HG03521 (cell line): Measurements from ENCODE around the gene NEMP2.

ENCODE experiments used
- ATAC-seq: cut with Tn5 transposase; IDR thresholded peaks from one replicate; pipeline ENCODE4 v1.9.1; 2021; ENCODE audit warnings: mild to moderate bottlenecking, moderate library complexity; ENCODE audit not compliant: unreplicated experiment

Gene NEMP2, protein sequence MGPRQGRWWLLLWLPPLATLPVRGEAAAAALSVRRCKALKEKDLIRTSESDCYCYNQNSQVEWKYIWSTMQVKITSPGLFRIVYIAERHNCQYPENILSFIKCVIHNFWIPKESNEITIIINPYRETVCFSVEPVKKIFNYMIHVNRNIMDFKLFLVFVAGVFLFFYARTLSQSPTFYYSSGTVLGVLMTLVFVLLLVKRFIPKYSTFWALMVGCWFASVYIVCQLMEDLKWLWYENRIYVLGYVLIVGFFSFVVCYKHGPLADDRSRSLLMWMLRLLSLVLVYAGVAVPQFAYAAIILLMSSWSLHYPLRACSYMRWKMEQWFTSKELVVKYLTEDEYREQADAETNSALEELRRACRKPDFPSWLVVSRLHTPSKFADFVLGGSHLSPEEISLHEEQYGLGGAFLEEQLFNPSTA

DNA sequence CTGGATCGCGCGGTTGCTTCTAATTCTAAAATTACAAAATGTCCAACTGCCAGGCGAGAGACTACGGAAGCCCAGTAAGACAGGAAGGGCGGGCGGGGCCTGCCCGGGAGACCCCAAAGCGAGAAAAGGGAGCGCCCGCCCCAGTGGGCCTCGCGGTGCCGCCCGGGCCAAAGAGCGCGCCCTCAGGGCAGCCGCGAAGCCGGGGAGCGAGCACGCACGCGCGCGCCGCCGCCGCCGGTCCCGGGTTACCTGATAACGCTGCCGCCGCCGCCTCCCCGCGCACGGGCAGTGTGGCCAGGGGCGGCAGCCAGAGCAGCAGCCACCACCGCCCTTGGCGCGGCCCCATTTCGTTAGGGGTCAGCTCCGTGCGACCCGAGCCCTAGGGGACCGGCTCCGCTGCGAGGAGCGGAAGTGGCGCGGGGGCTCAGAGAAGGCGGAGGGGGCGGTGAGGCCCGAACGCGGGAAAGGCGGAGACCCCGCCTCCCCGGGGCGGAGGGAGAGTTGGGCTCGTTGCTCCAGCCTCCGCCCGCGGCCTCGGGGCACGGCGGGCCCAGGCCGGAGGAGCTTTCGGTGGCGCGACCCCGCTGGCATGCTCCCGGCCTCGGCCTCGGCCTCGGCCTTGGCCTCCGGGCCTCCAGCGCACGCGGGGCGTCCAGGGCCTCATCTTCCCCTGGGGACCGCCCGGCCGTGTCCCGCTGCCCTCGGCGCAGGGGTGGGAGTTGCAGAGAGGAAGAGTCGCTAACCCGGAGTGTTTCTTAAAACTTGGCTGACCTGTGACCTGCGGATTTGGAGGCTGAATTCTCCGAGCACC is at the start of gene NEMP2:
NEMP2 (minus strand) TSS at position 413 of the 811 bp plus-strand sequence; CDS start at position 346, 67 bp downstream.
- peak; percentile 68 for ATAC-seq

DNA sequence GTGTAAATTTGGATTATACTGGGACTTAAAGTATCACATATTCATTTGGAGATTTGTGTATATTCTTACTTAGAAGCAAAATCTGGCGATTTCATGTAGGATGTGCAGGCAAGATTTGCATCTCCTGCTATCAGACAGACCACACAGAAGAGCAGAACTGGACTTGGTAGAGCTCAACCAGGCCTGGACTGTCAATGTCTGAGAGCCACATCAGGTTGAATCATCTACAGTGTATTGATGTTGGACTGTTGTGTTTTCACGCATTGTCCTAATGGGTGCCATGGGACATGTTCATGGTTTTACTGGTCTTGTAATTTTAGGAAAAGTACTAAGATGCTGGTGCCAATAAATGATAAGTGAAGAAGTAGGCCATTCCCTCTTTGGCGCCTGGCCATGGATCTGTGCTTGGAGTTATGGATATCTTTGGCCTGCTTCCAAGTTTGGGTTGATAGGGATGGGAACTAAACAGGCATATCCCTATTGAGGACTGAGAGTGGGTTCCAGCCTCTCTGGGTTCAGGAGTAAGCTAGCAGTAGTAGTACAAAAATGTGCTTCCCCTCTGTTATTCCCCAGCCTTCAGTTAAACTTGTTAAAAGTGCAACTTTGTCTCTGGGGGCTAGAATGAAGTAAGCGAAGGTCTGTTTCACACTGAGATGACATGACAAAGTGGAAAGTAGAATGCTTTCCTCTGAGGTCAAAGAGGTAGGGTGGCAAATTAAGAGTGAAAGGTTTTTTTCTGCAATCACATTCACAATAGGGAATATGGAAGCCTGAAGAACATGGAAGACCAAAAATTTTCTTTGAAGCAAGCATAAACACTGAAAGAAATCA is 49.2 kb upstream of the NEMP2 start:
- ATAC-seq, result peak; percentile 52

DNA sequence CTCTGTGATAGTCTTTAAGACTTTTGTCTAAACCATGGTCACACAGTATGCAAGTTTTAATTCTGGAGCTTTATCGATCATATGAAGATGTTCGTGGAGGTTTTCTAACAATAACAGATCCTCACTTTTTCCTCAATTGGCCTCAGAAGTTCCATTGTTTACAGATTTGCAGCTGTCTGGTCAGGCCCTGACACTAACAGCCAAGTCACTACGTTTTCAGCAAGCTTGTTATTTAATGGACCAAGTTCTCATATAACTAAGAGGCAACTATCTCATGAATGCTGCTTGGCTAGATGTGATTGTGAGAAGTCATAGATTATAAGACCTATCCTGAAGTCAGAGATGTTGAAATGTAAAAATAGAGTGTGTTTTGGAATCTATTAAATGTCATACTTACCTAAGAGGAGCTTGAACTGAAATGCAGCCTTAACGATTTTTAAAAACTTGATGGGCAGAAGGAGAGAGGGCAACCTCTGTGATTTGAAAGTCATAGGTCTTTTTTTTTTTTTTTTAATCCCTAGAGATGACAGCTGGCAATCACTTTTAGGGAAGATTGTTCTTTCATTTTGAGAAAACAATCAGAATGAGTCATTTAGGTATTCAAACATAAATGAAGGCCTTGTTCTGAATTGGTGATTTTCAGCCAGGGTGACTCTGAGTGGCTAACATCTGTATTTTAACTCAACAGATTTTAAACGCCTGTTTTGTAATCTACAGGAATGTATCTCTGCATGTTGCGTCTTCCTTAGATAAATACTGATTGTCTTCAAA is 48.4 kb upstream of the NEMP2 start:
- ATAC-seq, result peak; percentile 33

DNA sequence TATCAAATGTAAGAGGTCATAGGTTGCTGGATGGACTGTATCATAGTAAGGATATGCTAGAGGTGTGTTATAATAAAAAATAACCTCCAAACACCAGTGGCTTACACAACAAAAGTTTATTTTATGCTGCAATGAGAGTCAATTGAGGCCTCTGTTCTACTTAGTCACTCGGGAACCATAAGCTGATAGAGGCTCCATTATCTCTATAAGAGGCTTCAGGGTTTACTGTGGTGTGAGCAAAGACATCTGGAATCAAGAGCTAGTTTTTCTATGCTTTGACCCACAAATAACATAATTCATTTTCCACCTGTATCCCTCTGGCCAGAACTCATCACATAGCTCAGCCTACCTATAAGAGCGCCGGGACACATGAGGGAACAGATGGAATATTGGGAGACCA is 47.5 kb upstream of the NEMP2 start:
- ATAC-seq, result no peak

DNA sequence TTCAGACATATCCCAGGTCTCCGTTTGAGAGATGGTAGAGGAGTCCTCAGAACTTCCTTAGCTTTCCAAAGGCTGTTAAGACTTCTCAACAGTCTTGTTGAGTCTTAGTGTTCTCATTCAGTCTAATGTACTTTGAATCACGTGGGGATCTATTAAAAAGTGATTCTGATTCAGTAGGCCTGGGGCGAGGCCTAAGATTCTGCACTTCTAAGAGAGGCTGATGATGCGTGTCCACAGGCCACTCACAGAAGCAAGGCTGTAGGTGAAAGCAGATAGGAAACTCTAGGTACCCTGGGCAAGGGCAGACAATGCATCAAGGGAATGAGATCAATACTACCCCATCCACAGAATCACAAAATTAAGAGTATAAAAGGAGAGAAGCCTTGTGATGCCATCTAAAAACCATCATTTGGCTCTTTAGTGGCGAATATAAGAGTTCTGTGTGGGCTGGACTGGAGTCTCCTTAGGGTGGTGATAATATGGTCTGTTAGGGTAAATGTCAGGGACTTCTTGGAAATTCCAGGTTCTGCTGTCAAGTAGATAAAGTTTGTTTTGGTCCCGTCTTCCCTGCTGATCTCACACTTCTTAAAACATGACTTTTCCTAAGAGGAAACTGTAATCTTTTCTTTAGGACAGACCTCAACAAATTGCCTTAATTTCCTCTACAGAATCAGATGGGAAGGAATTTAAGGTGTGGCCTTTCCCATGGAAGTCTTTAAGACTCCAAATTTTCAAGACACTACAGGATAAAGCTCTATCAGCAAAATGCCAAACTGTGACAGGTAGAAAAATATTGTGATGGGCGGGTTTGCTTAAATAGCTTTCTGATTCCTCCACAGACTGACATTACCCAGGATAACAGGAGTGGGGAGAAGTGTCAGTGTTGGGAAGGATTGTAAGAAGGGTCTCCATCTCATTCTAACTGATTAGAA is 45.7 kb upstream of the NEMP2 start:
- no peak for ATAC-seq

DNA sequence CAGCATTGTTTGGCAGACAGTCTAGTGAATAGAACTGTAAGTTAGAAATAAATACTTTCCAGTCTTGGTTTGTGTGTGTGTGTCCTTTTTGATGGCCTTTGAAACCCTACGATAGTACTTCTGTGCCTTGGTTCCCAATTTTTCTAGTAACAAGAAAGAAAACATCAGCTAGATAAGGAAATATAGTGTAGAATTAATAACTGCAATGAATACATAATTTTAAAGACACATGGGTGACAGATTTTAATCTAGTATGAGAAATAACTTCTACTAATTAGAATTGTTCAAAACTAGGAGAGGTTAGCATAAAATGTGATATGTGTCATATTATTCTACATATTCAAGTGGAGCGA is 44.5 kb upstream of the NEMP2 start:
- no peak for ATAC-seq

DNA sequence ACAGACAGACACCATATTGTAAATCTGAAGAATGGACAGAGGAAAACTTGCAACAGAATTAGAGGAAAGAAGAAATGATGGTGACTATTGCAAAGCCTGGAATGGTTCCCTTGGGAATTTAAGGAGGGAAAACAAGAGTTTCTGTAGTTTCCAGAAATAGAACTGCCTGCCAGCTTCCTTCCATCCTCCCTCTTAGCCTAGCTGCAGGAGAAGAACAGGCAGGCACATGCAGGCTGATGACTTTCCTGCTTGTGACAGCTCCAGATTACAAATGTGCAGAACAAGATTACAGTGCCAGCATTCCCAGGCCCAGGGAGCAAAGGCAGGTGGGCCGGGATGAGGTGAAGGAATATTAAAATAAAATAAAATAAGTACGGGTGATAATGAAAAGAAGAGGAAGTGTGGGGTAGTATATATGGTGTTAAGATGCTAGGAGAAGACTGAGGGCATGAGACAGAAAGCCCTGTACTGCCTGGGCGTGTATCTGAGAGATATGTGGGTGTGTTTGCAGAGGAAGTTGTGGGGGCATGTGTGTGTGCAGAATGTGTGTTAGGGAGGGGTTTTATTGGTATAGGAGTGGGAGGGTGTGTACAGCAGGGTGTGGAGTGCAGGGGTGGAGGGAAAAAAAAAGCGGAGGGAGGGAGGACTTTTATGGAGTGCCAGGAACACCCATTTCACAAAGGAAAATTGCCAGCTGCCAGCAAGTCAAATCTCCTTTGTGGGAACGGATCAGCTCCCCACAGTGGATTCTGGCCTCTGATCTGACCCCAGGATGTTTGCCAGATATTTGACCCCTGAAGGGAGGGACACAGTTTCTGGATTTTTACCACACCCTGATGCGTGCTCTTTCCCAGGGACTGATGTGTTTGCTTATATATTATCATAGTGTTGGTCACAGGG is 43.9 kb upstream of the NEMP2 start:
- no peak for ATAC-seq

DNA sequence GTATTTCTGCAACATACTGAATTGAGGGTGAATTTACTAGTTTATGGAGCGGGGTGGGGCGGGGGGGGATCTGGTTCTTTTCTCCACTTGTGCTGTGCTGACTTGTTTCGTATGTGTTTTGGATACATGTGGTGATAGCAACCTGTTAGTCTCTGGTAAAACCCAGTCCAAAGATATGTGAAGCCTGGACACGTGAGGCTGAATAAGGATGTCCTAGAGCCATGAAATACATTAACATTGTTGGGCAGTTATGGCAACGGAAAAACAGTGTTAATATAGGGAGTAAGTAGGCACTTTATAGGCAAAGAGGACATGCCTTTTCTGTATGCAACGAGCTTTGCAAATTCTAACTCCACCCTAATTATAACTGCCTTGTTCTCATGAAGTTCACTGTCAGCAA is 42.1 kb upstream of the NEMP2 start:
- ATAC-seq, result no peak

DNA sequence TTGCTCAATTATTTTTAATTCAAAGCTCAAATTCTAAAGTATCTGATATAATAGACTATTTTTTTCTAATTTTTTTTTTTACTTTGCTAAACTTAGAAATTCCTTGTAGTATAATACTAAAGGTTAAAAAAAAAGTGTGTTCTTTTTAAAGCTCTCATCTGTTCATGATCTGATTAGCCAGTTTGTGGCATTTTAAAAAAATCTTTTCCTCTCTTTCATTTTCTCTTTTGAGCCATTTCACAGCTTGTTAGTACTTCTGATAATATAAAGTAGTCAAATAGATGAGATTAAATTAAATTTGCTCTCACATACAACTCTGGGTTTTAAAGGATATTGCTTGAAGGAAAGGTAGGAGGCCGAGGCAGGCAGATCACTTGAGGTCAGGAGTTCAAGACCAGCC is 40.7 kb upstream of the NEMP2 start:
- ATAC-seq, result no peak

DNA sequence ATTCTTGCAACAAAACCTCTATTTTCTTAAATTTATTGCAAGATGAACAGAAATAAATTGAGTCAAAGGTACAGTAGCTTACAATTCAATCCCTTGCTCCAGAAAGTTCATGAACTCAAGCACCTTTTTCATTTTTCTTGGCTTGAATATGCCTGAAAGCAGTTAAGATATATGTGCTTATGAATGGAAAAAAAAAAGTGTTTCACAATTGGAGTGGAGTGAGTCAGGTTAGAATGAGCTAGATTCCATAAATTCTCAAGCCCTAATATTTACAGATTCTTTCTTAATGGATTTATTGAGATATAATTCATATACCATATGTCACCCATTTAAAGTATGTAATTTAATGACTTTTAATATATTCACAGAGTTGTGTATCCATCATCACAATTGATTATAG is 39.6 kb upstream of the NEMP2 start:
- no peak for ATAC-seq

DNA sequence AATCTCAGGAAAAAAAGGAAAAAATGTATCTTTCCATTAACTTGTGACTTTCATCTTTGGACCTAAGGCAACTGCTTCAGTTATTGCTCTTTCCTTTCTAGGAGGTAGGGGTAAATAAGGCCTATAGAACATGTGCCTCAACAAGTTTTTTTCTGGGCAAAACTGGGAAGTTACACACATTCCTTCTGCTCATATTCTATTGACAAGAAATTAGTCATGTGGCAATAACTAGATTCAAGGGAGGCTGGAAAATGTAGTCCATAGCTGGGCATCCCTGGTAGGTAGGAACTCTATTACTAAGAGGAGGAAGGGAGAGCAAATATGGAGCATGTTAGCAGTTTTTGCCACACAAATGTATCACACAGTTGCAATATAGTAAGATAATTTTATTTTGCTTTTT is 37.7 kb upstream of the NEMP2 start:
- no peak for ATAC-seq

DNA sequence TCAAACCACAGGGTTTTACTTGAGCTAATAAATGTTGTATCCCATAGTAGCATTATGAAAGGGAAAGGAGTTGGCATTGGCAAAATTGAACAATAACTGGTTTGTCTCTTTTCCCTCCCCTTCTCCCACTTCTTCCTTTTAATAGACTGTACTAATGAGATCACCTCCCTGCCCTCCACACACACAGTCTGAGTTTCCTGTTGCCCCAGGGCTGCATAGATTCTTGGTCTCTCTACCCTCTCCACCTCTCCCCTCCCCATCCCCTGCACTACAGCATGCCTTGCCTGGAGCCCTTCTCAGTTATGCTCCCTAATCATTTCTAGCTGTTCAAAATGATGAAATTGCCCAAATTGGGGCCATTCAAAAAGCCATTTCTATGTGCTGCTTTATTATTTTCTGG is 37.2 kb upstream of the NEMP2 start:
- ATAC-seq, result no peak

DNA sequence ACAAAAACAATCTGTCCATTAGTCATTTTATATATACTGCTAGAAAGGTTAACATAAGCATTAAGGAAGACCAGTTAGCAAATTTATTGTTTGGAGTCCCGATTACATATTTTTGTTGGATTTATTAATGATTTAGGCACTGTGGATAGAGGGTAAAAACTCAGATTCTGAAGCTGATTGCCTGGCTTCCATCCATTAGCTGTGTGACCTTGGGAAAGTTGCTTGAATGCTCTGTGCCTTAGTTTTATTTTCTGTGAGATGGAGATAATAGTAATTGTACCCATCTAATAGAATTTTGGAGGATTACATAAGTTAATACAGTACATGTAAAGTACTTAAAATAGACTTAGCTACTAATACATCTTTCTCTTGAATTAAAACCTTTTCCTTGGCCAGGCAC is 36.3 kb upstream of the NEMP2 start:
- ATAC-seq, result no peak

DNA sequence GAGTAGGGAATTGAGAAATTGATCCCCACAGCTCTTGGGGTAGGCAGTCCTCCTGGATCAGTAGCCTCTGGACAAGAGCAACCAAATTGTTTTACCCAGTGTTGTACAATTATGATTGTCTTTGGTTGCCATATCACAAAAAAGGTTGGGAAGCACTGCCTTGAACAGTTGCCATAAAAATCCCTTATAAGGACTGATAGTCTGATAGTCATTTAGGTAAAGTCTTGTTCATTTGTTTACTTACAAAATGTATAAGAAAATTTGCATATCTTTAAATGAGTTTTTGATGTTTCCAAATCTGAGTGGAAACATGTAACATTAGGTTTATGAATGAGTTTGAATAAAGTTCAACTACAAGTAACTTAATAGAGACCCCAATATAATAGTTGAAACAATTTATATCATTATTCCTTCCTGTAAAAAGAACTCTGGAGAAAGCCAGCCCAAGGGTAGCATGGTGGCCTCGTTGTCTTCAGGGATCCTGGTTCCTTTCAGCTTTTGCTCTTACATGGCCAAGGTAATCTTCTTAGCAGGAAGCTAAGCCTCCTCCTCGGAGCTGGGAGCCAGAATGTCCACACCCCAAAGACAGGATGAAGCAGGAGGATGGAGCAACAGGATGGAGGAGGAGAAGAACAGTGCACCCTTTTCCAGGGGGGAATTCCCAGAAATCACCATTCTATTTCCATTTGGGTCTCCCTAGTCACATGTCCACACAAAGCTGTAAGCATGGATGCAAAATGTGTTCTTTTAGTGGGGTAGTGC is 35.7 kb upstream of the NEMP2 start:
- ATAC-seq, result no peak

DNA sequence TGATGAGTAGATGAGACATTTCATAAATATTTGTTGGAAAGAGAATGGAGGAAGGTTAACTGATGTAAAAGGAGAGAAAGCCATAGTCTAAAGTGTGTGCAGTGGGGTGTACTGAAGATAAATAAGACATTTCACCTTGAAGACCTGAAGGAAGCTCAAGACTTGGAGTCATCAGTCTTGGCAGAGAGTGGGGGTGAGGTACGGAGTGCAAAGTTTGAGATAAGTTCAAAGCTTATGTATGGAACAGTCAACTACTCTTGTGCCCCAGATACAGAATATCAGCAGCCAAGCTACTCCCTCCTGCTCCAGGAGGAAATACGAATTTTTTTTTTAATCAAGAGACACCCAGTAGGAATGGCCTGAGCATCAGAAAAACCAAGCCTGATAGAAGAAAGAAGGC is 30.3 kb upstream of the NEMP2 start:
- no peak for ATAC-seq

DNA sequence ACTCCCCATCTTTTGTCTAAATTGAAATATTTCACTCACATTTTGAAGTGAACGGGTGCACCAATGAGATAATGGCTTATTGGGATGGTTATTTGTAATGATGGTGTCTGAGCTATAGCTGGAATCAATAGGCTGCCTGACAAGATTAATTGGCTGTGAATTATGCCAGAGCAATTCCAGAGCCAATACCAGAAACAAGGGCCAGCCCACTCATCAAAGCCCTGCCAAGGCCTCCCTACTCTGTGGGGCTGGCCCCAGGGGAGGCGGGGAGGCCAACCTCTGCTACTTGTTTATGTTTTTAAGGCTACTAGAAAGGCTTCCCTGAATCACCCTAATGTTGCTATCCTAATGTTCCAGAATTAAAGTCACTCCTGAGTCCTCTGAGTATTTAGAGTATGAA is 29.1 kb upstream of the NEMP2 start:
- ATAC-seq, result no peak

DNA sequence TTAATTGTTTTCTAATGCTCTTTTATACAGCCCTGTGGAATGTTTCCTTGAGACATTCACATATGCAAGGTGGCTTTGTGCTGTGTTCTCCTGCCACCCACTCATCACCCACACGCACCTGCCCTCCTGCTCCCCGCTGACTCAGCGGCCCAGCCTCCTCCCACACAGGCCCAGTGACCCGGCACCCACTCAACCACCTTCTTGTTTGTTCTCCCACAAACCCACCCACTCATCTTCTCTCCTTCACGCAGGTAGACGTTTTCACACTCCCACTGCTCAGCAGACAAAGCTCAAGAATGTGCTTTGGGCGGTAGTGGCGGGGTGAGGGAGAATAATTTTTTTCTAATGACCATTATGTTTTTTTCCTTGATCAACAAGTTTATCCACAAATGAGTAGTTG is 28.6 kb upstream of the NEMP2 start:
- no peak for ATAC-seq

DNA sequence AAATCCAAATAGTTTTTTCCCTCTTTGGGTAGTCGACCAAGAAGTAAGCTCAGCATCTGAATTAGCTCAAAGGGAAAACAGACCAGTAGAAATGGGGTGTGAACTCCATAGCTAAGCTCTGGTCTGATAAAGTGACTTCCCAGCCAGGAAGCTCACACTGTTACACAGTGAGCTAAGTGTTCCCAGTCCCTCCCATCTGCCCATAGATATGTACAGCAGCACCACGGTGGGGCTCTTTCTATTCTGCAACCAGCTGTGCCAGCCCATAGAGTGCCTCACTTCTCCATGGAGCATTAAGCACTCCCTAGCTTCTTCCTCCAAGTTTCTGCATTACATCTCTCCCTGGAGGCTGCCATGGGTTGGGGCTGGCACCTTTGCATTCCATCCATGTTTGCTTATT is 27.6 kb upstream of the NEMP2 start:
- ATAC-seq, result no peak
